Activated T-helper 1 cell treated with anti-CD3 and anti-CD28 coated beads, Interleukin-12 subunit alpha, Interleukin-12 subunit beta, Interleukin-2, Interleukin-4 antibody, amounts not matched to agents 30 ng/mL and 10 ng/mL and 1 ng/mL, durations not matched to agents 14 hours and 24 hours and 36 hours (primary cell): Measurements from ENCODE around the gene RNF187. TPM values are rescaled to one million over a fixed set of nuclear protein-coding genes. Genes with fewer than 3 reads are reported as not detected.
"Not testable (repeated sequence)": the region's sequence is repeated elsewhere in the genome, so short reads cannot be mapped to it uniquely, and the experiment has no call there.

Source experiments
- DNase-seq: peaks from one replicate; pipeline ENCODE4 v3.0.0; 2021; ENCODE audit warnings: low spot score
- H3K27ac Mint-ChIP-seq: one replicate; pipeline ENCODE4 v1.8.0; 2021; ENCODE audit warnings: mild to moderate bottlenecking, mixed read lengths
- H3K27me3 Mint-ChIP-seq: one replicate; pipeline ENCODE4 v1.8.0; 2022; ENCODE audit warnings: mild to moderate bottlenecking, moderate library complexity, mixed read lengths; ENCODE audit not compliant: insufficient read depth
- H3K36me3 Mint-ChIP-seq: one replicate; pipeline ENCODE4 v1.8.0; 2021; ENCODE audit warnings: low read depth, mixed read lengths
- H3K4me1 Mint-ChIP-seq: one replicate; pipeline ENCODE4 v1.8.0; 2021; ENCODE audit warnings: low read depth, mixed read lengths
- H3K4me3 Mint-ChIP-seq: one replicate; pipeline ENCODE4 v1.8.0; 2021; ENCODE audit warnings: mild to moderate bottlenecking, moderate library complexity, mixed read lengths
- H3K9me3 Mint-ChIP-seq: one replicate; pipeline ENCODE4 v1.8.0; 2021; ENCODE audit warnings: mixed read lengths
- intact Hi-C: fragments of 100-400 bp; cut with micrococcal nuclease; formaldehyde crosslinking; loops from one replicate; pipeline ENCODE4 v1.15.1; 2024
- total RNA-seq: library from RNA; stranded (reverse); gene quantifications from 2 replicates; pipeline ENCODE4 v1.2.3, GENCODE V29; 2022

The RNF187 gene
- total RNA-seq, 1 donor from 2014 or later, result 137 TPM

- no peak for DNase-seq
- H3K27ac Mint-ChIP-seq, result no peak overlapping the region
- H3K4me1 Mint-ChIP-seq, result peaks cover 32% of the 10 kb centered on the region
- intact Hi-C loops, result no loop called here
- H3K4me3 Mint-ChIP-seq, result no peak overlapping the region
- H3K36me3 Mint-ChIP-seq, result peaks cover 68% of the 10 kb centered on the region
- no peaks in the 10 kb centered on the region for H3K9me3 Mint-ChIP-seq
- H3K27me3 Mint-ChIP-seq, result no peaks in the 10 kb centered on the region
Observed at GRCh38 chr1:228494391-228494790, 7.2 kb downstream of the RNF187 start.

GRCh38 chr1:228494970-228495853 is 8.0 kb downstream of the RNF187 start:
- intact Hi-C loops, result no loop called here
- Mint-ChIP-seq H3K4me1 (peaks cover 32% of the 10 kb centered on the region), H3K36me3 (peaks cover 62% of the 10 kb centered on the region), H3K27me3 (no peaks in the 10 kb centered on the region), H3K4me3 (no peak overlapping the region), H3K9me3 (no peaks in the 10 kb centered on the region), H3K27ac (no peak overlapping the region)
- no peak for DNase-seq

- intact Hi-C loops, result no loop called here
- no peak overlapping the region for H3K27ac Mint-ChIP-seq
- no peaks in the 10 kb centered on the region for H3K27me3 Mint-ChIP-seq
- no peak overlapping the region for H3K4me3 Mint-ChIP-seq
- peaks cover 33% of the 10 kb centered on the region for H3K4me1 Mint-ChIP-seq
- no peaks in the 10 kb centered on the region for H3K9me3 Mint-ChIP-seq
- no peak for DNase-seq
- H3K36me3 Mint-ChIP-seq, result peaks cover 55% of the 10 kb centered on the region
Observed at GRCh38 chr1:228496084-228496483, 8.9 kb downstream of the RNF187 start.

GRCh38 chr1:228496494-228496893 is 9.3 kb downstream of the RNF187 start:
- Mint-ChIP-seq H3K4me3 (no peak overlapping the region), H3K4me1 (peaks cover 37% of the 10 kb centered on the region), H3K9me3 (no peaks in the 10 kb centered on the region), H3K36me3 (peaks cover 55% of the 10 kb centered on the region), H3K27me3 (no peaks in the 10 kb centered on the region), H3K27ac (no peak overlapping the region)
- intact Hi-C loops, result no loop called here
- DNase-seq, result no peak

GRCh38 chr1:228497206-228497605 is 10.0 kb downstream of the RNF187 start:
- Mint-ChIP-seq H3K4me1 (peaks cover 37% of the 10 kb centered on the region), H3K4me3 (no peak overlapping the region), H3K36me3 (peaks cover 50% of the 10 kb centered on the region), H3K27me3 (no peaks in the 10 kb centered on the region), H3K9me3 (no peaks in the 10 kb centered on the region), H3K27ac (no peak overlapping the region)
- no peak for DNase-seq
- intact Hi-C loops, result no loop called here

GRCh38 chr1:228497817-228498216 is 10.6 kb downstream of the RNF187 start:
- H3K27ac Mint-ChIP-seq, result no peak overlapping the region
- no peak overlapping the region for H3K4me3 Mint-ChIP-seq
- intact Hi-C loops, result no loop called here
- DNase-seq, result no peak
- no peaks in the 10 kb centered on the region for H3K9me3 Mint-ChIP-seq
- no peaks in the 10 kb centered on the region for H3K27me3 Mint-ChIP-seq
- H3K36me3 Mint-ChIP-seq, result peaks cover 49% of the 10 kb centered on the region
- peaks cover 37% of the 10 kb centered on the region for H3K4me1 Mint-ChIP-seq

GRCh38 chr1:228500143-228500734 is 13.1 kb downstream of the RNF187 start:
- peak overlapping the region; percentile 60 for H3K27ac Mint-ChIP-seq
- H3K36me3 Mint-ChIP-seq, result peaks cover 33% of the 10 kb centered on the region
- H3K4me1 Mint-ChIP-seq, result peaks cover 26% of the 10 kb centered on the region
- H3K4me3 Mint-ChIP-seq, result peak overlapping the region; percentile 74
- DNase-seq, result no peak
- H3K9me3 Mint-ChIP-seq, result no peaks in the 10 kb centered on the region
- intact Hi-C loops, result loop anchor here (1.0 to 5.0 kb wide), 6 partner anchors 9 to 727 kb away; partner anchors contain the start of gene TRIM11
- peaks cover 6% of the 10 kb centered on the region for H3K27me3 Mint-ChIP-seq

- no peak overlapping the region for H3K27ac Mint-ChIP-seq
- H3K27me3 Mint-ChIP-seq, result peaks cover 7% of the 10 kb centered on the region
- intact Hi-C loops, result loop anchor here (1.0 to 5.0 kb wide), 12 partner anchors 10 to 726 kb away; partner anchors contain the start of genes RNF187 and TRIM11
- DNase-seq, result peak; percentile 77
- H3K4me3 Mint-ChIP-seq, result peak overlapping the region; percentile 74
- H3K36me3 Mint-ChIP-seq, result peaks cover 25% of the 10 kb centered on the region
- peaks cover 26% of the 10 kb centered on the region for H3K4me1 Mint-ChIP-seq
- H3K9me3 Mint-ChIP-seq, result no peaks in the 10 kb centered on the region
Observed at GRCh38 chr1:228500901-228501871, 14.0 kb downstream of the RNF187 start.

GRCh38 chr1:228502522-228502921 is 15.3 kb downstream of the RNF187 start:
- H3K9me3 Mint-ChIP-seq, result no peaks in the 10 kb centered on the region
- DNase-seq, result no peak
- no peak overlapping the region for H3K27ac Mint-ChIP-seq
- peaks cover 13% of the 10 kb centered on the region for H3K36me3 Mint-ChIP-seq
- peaks cover 7% of the 10 kb centered on the region for H3K27me3 Mint-ChIP-seq
- peaks cover 26% of the 10 kb centered on the region for H3K4me1 Mint-ChIP-seq
- H3K4me3 Mint-ChIP-seq, result no peak overlapping the region
- intact Hi-C loops, result loop anchor here (5.0 kb wide), 4 partner anchors 95 to 725 kb away; partner anchors contain the start of gene TRIM11

- H3K27ac Mint-ChIP-seq, DNase-seq, H3K36me3 Mint-ChIP-seq, H3K9me3 Mint-ChIP-seq, H3K4me1 Mint-ChIP-seq, H3K4me3 Mint-ChIP-seq, intact Hi-C loops: not testable (repeated sequence)
- H3K27me3 Mint-ChIP-seq, result peaks cover 15% of the 10 kb centered on the region
Observed at GRCh38 chr1:228505944-228506343, 18.8 kb downstream of the RNF187 start.

- H3K36me3 Mint-ChIP-seq, result no peaks in the 10 kb centered on the region
- no peaks in the 10 kb centered on the region for H3K9me3 Mint-ChIP-seq
- DNase-seq, result no peak
- H3K4me1 Mint-ChIP-seq, result peaks cover 6% of the 10 kb centered on the region
- intact Hi-C loops, result no loop called here
- no peak overlapping the region for H3K4me3 Mint-ChIP-seq
- no peak overlapping the region for H3K27ac Mint-ChIP-seq
- peaks cover 18% of the 10 kb centered on the region for H3K27me3 Mint-ChIP-seq
Observed at GRCh38 chr1:228507961-228508652, 20.9 kb downstream of the RNF187 start.

GRCh38 chr1:228508840-228509415 is 21.7 kb downstream of the RNF187 start:
- Mint-ChIP-seq H3K27ac (no peak overlapping the region), H3K27me3 (peaks cover 18% of the 10 kb centered on the region), H3K4me3 (no peak overlapping the region), H3K9me3 (no peaks in the 10 kb centered on the region), H3K36me3 (no peaks in the 10 kb centered on the region), H3K4me1 (peaks cover 6% of the 10 kb centered on the region)
- intact Hi-C loops, result no loop called here
- DNase-seq, result no peak
